Measurements from ENCODE around the gene ELAVL3.
"Not testable (repeated sequence)": the region's sequence is repeated elsewhere in the genome, so short reads cannot be mapped to it uniquely, and the experiment has no call there.

ELAVL3 gene

GRCh38 chr19:11435833-11436313 is 45.0 kb downstream of the ELAVL3 start:
- DNase-seq (ENCODE audit: low read depth): no peak

DNA sequence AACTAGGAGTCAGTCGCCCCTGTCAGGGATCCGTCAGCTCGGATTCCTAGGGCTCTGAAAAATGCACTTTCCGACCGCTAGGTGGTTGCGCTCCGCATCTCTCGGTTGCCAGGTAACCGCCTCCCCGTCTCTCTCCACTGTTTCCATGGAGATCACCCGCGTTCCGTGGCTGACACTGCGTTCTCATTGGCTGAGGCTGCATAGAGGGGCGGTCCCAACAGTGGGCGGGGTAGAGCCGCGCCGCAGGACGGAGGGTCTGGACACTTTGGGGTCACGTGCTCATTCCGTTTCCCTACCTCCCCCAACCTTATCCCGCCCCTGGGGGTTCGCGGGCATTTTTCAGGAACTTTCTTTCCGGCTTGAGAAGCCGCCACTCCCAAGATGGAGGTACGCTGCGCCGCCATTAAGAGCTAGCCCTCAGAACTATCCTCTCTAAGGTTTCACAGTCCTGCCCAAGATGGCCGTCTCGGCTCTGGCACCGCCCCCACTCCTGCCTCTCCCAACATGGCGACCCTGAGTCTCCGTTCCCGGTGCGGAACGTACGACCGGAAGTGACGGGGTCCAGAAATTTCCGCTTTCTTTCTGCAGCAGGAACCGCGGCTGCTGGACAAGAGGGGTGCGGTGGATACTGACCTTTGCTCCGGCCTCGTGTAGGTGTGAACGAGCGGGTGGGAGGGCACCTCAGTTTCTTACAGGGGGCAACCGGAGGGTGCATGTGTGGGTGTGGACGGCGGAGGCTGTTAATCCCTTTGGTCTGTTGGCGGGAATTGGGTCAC is 45.6 kb downstream of the ELAVL3 start, which contains the start of the genes ODAD3 and PRKCSH:
TSS of gene ODAD3 (minus strand) at position 65 of the 776 bp plus-strand sequence. CDS start 105 bp downstream, outside the sequence.
TSS of gene PRKCSH (plus strand) at position 579 of the 776 bp plus-strand sequence. CDS start 483 bp downstream, outside the sequence.
- peak; percentile 96 for DNase-seq (ENCODE audit: low read depth)

DNA sequence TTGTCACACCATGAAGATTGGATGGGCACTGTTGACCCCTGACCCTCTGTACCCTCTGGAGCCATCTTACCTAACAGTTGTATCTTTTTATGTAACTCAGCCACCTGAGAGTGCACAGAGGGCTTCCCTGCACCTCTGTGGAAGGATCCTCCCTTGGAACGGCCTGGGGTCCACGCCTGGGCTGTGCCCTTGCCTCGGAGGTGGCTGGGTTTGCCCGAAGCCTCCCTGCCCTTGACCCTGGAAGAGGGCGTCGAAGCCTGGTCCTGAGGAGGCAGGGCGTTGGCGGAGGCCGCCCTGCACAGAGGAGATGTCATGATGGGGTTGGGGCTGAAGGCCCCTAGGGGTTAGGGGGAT is 46.2 kb downstream of the ELAVL3 start:
- DNase-seq (ENCODE audit: low read depth): no peak

DNA sequence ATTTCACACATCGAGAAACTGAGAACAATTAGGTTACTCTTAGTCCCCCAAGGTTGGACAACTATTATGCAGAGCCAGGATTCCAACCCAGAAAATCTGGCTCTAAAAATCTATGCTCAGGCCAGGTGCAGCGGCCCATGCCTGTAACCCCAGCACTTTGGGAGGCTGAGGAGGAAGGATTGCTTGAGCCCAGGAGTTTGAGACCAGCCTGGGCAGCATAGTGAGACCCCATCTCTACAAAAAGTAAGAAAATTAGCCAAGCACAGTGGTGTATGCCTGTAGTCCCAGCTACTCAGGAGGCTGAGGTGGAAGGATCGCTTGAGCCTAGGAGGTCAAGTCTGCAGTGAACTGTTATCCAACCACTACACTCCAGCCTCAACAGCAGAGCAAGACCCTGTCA is 47.3 kb downstream of the ELAVL3 start:
- not testable (repeated sequence) for DNase-seq (ENCODE audit: low read depth)

DNA sequence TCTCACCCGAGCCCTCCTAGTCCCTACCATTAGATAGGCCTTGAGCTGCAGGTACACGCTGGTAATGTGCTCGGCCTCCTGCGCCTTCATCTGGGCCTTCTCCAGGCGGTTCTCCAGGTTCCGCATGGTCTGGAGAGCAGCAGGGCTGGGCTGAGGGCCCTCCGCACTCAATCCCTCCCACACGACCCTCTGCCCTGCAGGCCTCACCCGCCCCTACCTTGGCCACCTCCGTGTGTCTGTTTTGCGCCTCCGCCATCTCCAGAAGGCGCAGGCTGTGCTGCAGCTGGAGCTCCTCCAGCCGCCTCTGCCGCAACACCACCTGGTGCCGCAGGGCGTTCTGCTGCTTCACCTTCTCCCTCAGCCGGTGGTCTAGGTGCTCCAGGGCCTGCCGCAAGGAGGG is 54.2 kb downstream of the ELAVL3 start:
- no peak for DNase-seq (ENCODE audit: low read depth)

GRCh38 chr19:11425719-11426457 is 55.0 kb downstream of the ELAVL3 start:
- no peak for DNase-seq (ENCODE audit: low read depth)

DNA sequence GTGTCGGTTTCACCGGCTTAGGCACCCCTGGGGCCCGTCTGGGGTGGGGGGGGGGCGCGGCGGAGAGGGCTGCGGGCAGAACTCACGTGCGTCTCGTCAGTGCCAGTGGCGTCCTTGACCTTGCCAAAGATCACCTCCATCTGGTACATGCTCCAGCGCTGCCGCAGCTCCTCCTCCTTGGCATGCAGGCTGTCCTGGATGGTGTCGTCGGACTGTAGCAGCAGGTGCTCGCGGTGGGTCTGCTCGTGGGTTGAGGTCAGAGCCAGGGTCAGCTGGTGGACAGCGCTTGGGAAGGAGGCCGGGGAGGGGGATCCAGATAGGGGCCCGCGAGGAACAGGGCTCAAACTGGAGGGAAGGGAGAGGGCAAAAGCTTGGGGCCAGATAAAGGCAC is 57.1 kb downstream of the ELAVL3 start:
- no peak for DNase-seq (ENCODE audit: low read depth)

- no peak for DNase-seq (ENCODE audit: low read depth)
These were observed 57.6 kb downstream of the ELAVL3 start for GRCh38 chr19:11423164-11423790.

DNA sequence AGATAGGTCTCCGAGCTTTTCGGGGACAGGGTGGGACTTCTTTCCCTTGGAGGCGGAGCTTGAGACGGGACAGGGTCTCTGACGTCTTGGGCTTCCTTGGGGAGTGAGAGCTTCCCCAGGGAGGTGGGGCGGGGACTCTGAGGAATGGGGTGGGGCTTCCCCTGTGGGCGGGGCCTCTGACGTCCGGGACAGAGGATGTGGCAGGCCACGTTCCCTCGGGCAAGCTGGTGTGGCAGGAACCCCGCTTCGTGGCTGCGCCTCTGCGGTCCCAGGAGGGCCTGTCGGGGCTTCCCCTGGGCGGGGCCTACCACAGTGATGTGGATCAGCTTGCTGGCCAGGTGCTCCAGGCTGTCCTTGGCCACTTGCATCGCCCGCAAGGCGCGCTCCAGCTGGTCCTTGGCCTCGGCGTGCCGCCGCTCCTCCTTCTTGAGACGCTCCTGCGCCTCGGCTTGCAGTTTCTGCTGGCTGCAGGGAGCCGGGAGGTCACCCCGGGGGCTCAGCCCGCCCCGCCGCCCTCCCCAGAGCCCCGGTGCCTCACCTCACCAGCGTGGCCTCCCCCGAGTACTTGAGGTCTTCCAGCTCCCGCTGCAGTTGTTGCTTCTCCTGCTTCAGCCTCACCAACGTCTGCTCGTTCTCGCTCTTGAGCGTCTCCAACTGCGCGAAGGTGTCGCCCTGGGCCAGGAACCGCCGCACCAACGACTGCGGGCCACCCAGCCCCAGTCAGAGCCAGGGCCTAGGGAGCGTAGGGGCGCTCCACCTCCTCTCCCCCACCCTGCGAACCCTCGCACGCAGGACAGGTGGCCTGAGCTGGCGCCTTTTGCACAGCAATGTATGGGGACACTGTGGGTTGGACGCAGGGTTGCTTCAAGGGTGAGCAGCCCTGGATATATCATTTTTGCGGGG is 58.4 kb downstream of the ELAVL3 start:
- peak; percentile 46 for DNase-seq (ENCODE audit: low read depth)

DNA sequence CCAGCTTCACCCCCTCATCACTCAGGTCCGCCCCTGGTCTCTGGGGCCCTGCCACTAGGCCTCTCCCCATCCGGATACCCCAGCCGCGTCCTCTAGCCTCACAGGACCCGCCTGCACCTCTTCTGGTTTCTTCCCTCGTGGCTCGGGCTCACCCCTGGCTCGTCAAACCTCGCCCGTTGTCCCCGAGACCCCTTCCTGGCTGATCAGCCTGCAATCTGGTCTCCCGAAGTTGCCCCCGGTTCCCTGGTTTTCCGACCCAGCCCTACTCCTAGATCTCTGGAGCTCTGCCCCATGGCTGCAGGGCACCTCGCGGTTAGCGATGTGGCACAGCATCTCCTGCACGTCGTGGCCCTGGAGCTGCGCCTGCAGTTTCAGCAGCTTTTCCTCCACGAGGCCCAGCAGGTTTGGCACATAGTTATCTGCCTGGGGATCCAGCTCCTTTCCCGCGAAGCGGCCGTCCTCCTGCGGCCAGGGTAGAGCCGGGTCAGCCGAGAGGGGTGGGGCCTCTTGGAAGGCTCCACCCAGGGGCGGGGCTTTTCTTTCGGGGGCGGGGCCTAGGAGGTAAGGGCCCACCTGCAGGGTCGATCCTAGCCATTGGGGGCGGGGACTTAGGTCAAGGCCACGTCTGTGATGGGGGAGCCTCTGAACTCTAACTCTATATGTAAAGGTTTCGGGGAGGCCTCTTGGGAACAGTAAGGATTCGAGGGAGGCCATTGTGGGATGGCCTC is 59.3 kb downstream of the ELAVL3 start:
- DNase-seq (ENCODE audit: low read depth): no peak

DNA sequence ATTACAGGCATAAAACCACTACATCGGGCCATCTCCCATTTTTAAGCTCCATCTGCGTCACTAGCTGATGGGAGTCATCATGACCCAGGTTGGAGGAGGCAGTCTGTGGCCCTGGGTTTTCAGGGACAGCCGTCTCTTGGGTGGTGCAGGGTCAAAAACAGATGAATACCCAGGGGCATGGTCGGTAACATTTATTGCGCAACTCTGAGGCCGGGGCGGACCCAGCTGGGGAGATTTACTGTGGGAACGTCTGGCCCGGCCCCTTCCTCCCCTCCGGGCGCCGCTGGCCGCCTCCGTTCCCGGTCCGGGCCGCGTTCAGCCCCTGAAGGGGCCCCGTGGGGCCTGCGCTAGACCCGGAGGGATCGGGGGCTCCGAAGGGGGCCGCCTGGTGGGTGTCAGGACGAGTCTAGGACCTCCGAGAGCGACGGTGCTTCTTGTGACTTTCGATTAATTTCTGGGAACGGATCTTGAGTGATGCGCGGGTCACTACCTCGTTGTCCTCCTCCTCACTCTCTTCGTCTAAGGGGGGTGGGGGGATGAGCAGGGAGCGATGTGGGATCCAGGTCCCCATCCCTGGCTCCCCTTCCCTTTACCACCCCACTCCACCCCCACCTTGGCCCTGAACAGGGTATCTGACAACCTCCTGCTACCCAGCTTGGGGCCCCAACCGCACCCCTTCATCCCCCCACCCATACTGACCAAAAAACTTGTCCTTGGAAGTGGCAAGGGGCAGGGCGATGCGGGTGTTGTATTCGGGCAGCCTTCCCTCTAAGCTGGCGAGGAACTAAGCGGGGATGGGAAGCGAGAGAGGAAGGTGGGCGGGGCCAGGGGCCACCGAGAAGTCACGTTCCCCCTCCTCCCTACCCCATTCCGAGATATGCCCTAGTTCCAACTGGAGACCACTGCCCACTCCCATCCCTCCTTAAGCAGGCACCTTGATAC is 60.1 kb downstream of the ELAVL3 start:
- DNase-seq (ENCODE audit: low read depth): no peak

GRCh38 chr19:11418549-11419506 is 62.0 kb downstream of the ELAVL3 start, which contains the start of gene RGL3:
Gene RGL3 (minus strand): TSS chr19:11419314. CDS start chr19:11419278, 36 bp downstream.
- no peak for DNase-seq (ENCODE audit: low read depth)

DNA sequence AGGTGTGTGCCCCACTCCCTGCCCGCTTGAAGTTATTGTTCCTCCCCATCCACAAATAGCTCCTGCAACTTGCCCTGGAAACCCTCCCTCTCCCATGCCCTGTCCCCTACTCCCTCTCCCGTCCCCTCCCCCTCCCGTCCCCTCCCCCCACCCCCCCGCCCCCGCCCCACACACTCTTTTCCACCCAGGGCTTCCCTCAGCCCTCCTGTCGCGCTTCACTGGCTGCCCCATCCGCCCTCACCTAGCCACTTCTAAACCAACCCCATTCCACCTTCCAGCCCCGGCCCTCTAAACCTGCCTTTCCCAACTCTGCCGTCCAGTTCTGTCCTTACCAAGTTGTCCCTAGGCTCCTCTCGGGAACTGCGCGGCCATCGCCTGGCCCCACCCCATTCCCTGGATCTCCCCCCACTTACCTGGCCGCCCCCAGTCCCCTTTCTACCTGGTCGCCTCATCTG is 62.7 kb downstream of the ELAVL3 start:
- DNase-seq (ENCODE audit: low read depth): no peak

GRCh38 chr19:11416346-11417052 is 64.3 kb downstream of the ELAVL3 start:
- no peak for DNase-seq (ENCODE audit: low read depth)

- no peak for DNase-seq (ENCODE audit: low read depth)
These were observed 66.3 kb downstream of the ELAVL3 start for GRCh38 chr19:11414544-11414943.

GRCh38 chr19:11410682-11411081 is 70.2 kb downstream of the ELAVL3 start:
- DNase-seq (ENCODE audit: low read depth): no peak

- DNase-seq (ENCODE audit: low read depth): no peak
These were observed 72.3 kb downstream of the ELAVL3 start for GRCh38 chr19:11408591-11408990.
